GM21390 (cell line): ENCODE data around the gene PAK1.
"Not testable (repeated sequence)": the region's sequence is repeated elsewhere in the genome, so short reads cannot be mapped to it uniquely, and the experiment has no call there.

ENCODE experiments used
- ATAC-seq: cut with Tn5 transposase; IDR thresholded peaks from one replicate; pipeline ENCODE4 v1.9.1; 2021; ENCODE audit not compliant: unreplicated experiment

Gene PAK1

DNA sequence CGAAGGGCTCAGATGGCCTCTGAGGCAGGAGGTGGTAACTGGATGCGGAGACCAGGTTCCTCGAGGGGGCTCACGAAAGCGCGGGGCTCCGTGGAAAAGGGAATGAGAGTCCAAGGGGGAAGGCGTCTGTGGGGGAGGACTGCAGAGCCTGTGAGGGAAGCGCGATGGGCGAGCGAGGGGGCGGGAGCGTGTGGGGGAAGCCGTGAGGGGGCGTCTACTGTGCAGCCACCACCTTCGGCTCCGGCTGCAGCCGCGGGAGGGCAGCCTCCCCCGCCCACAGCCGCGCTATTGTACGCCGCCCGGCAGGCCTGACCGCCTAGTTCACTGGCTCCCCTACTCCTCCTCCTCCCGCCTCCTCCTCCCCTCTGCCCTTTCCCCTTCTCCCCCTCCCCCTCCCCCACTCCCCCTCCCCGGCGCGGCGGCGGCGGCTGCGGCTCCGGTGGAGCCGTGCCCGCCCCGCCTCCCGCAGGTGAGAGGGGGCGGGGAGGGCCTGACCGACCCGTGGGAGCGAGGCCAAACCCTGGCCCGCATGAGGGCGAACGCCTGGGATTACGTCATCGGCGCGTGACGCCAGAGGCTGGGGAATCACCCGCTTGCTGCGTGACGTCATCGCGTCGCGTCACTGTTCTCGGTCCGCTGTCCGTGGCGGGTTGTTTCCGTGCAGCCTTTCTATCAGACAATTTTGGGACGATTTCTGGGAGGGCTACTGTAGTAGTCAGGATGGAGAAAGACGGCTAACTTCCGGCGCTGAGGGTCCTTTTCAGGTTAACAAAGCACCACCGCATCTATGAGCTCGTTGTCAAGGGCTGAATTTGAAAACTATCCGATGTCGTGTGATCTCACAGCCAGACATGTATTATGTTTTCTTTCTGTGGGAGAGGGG is at the start of gene PAK1:
Gene PAK1 (minus strand): TSS at position 294 of the 883 bp plus-strand sequence. CDS start 81,574 bp downstream, outside the sequence.
- peak; percentile 63 for ATAC-seq

DNA sequence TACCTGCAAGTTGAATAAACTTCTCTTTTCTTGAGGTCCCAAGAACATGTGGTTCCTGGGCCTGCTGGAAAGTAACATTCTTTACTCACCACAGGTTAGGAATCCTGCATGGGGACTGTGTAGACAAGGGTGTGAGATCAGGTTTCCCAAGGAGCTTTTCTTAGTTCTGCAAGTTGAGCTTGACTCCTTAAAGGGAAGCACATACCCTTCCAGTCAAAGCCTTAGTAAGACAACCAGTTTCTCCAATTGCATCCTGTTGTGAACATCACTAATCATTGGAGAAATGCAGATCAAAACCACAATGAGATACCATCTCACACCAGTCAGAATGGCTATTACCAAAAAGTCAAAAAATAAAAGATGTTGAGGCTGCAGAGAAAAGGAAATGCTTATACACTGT is 48.3 kb upstream of the PAK1 start:
- no peak for ATAC-seq

DNA sequence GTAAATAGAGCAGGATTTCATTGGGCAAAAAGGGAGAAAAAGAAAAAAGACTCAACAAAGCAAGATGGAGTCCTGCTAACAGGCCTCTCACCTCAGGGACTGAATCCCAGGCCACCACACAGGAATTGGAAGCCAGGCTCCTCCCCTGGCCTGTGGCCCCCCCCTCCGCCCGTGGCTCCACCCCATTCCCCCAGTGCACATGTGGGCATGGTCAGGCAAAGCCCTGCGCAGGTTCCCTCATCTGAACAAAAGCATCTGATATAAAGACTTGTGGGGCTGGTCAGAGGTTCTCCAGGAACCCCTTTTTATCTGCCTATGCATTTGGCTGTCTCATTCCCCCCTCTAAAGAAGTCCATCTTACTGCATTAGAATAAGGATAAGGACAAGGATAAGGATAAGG is 46.0 kb upstream of the PAK1 start:
- no peak for ATAC-seq

DNA sequence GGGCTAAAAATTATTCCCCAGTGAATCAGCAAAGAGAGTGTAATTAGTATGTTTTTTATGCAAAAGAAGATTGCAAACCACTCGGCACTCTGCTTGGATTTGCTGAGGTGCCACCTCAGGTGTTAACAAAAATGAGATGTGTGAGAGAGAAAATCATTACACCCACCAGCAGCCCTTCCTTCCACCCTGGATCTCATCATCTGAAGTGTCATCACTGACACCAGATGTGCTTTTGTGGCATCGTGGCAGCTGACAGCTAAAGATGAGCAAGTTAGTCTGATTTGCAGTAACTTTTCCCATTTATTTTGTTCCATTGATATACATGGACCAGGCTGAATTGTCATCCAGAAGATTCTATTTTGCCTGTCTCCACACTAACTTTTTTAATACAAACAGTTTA is 44.6 kb upstream of the PAK1 start:
- ATAC-seq: no peak

DNA sequence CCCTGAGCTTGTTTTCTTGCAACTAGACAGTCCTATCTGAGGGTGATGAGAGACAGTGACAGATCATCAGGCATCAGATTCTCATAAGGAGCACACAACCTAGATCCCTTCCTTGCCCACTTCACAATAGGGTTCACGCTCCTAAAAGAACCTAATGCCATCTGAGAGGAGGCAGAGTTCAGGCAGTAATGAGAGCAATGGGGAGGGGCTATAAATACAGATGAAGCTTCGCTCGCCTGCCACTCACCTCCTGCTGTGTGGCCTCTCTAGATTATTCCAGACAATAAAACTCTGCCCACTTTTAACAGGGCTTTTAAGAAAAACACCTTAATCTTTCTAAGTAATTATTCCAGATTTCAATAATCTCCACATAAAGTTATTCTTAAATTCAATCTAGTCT is 43.9 kb upstream of the PAK1 start:
- no peak for ATAC-seq

DNA sequence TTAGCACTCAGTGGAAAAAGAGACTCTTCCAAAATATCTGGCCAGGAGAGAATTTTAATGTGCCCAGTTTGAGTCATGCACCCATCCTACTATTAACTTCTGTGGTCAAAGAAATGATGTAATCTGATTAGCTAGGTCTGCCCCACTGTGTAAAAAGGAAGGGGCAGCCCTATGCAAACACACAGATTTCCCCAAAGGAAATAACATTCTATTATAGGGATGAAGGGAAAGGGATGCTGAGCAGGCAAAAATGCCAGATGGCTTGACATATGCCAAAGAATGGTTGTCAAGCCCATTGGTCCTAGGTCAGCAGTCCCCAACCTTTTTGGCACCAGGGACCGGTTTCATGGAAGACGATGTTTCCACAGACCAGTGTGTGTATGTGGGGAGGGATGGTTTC is 43.3 kb upstream of the PAK1 start:
- no peak for ATAC-seq

DNA sequence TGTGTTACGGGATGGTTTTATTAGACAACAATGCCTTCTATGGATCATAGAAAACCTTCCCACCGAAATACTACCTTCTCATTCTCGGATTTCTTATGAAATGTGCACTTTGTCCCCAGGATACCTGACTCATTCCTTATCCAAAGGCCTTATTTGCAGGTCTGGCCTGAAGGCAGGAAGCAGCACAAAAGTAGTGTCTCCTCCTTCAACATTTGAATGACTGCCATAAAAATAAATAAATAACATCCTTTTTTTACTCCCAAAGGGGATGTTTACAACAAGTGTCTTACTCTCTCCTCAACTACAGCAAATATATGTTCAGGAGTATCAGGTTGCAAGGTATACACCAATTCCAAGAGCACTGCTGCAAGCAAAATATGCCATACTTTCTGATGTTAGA is 41.6 kb upstream of the PAK1 start:
- no peak for ATAC-seq

DNA sequence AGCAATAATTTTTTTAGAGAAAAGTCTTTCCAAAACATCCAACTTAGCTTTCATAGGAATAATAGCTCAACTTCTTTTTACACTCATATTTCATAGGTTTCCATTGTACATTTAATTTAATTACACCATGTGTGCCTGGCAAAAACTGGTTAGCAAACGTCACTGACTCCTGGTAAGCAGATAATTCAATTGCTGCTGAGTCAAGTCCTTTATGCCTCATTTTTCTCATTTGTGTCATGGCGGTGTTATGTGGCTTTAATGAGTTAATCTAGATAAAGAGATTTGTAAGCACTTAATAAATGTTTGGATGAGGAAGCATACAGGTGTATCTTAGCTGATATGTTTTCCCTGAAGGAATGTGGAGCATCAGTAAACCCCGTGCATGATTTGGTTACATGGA is 41.2 kb upstream of the PAK1 start:
- ATAC-seq: no peak

DNA sequence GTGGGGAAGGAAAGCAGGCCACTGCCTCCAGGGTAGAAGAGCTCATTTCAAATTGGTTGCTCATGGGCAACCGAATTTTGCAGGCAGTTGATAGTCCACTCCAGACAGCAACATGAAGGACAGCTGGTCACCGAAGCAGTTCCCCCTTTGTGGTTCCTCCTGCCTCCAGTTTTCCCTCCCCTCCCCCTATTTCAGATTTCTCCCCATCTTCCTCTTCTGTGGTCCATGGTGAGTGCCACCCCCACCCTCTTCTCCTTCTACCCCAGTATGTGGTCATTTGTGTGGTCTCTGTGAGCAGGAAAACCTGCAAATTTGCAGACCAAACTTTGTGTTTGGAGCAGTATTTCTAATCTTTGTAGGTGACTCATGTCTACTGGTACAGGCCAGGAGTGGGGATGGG is 38.2 kb upstream of the PAK1 start:
- ATAC-seq: no peak

DNA sequence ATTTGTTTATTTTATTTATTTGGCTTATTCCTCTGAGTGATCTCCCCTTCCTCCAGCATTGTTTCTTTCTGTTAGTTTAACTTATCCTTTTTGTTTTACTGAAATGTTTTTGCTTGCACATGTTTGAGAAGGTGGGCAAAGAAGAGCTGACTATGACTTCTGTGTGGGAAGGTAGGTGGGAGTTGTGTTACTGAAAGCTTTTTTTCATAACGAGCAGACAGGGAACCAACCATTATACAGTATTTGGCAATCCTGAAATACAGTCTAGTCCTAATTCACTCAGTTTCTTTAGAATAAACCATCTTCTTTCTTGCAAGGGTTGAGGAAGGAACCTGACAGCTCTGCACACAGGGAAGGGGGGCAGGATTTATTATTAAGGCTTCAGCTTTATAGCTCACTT is 37.0 kb upstream of the PAK1 start:
- ATAC-seq: no peak

DNA sequence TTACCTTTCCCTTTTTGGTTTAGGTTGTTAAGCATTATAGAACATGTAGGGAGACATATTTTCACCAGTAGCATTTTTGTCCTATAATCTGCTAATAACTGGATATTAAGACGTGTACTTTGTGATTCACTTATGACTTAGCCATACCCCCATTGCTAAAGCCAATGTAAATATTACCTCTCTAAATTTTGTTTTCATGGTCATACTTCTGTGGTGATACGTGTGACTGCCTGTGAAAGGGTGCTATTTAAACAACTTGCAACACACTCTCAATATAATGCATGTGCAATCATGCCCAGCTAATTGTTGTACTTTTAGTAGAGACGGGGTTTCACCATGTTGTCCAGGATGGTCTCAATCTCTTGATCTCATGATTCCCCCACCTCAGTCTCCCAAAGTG is 36.2 kb upstream of the PAK1 start:
- no peak for ATAC-seq

DNA sequence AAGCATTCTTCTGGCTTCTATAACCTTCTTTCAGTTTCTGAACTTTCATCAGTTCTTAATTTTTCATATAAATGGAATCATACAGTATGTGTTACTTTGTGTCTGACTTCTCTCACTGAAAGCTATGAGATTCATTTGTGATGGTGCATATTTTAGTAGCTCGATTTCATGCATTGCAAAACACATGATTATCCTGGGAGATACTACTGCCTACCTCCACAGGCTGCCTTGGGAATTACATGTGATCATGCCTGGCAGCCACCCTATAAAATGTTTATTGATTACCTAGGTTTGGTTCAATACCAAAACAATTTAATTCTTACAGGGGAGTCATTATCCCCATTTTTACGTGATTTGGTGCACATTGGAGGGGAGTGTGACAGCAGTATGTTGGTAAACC is 34.1 kb upstream of the PAK1 start:
- ATAC-seq: no peak

DNA sequence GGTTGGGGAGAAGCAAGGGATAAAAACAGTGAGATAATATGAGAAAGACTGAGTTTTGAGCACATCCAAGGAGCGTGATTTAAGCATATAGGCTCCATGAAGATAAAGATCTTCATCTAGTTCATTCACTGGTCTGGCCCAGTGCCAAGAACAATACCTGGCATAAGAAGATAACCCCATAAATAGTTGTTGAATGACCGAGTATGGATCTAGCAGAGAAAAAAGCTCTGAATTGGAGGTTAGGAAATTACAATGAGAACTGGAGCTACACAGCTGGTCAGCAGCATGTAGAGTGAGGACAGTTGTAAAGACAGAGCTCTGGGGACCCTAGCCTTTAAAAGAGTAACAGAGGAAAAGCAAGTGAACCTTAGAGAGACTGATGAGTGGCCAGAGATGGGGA is 33.0 kb upstream of the PAK1 start:
- no peak for ATAC-seq

DNA sequence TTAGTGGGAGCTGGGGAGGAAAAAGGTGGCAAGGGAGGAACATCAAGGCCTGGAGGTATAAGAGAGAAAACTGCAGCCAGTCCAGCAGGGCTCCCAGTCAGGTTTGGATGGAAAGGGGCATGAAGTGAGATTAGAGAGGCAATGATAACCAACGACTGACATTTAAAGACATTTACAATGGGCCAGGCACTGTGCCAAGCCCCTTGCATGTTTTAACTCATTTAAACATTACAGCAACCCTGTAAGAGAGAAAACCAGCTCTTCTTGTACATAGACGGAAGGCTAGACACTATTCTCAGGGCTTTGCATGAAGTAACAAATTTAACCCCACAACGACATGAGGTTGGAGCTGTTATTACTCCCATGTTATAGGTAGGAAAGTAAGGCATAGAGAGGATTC is 32.1 kb upstream of the PAK1 start:
- no peak for ATAC-seq

DNA sequence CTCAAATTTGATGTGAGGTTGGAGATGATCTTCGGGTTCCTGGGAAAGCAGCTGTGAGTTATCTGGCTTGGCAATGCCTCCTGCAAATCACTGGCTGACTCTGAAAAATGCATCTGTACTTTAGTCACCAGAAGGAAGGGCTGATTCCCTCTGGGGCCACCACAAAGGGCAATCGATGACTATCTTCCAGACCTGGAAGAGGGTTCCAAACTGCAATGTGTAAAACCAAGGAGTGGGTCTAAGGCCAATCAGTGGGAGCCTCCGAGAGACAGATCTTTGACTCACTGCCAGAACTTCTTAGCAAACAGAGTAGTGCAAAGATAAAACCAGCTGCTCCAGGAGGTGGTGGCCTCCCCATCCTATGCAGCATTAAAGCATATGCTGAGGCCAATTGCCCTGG is 29.1 kb upstream of the PAK1 start:
- no peak for ATAC-seq

DNA sequence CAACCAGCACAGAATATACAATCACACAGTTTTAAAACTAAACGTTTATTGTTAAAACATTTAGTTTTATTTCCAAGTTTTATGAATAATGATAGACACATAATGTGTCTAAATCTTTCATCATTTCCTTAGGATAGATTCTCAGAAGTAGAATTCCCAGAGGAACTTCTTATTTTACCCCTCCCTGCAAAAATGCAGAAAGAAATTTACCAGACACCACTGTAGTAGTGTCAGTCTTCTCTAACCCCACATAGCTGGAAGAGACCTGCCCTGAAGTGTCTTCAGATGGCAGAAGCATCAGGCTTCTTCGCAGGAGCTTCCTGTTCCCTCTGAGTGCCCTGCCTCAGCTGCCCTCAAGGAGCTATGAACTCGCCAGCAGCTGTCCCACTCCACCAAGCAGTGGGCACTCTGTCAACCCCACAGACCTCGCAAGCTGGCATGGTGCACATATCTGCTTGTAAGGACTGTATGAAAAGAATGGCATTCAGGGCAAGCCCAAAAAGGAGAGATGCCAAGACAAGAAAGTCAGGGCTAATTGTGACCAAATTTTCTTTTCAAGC is 28.5 kb upstream of the PAK1 start:
- ATAC-seq: no peak

DNA sequence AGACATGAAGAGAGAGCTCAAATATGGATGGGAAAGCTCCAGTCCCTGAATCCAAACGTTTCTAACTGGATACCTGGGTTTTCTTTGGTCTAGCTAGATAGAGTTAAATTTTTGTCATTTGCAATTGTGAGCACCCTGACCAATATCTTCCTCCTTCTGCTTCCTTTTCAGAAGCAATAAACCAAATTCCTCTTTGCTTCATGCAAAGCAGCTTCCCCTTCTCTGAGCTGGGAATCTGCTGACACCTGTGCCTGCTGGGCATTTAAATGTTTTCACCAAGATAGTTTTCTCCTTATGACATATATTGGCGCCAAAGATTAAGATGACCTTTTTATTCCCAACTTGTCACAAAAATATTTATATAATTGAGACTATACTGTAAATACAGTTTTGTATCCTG is 27.9 kb upstream of the PAK1 start:
- ATAC-seq: no peak

DNA sequence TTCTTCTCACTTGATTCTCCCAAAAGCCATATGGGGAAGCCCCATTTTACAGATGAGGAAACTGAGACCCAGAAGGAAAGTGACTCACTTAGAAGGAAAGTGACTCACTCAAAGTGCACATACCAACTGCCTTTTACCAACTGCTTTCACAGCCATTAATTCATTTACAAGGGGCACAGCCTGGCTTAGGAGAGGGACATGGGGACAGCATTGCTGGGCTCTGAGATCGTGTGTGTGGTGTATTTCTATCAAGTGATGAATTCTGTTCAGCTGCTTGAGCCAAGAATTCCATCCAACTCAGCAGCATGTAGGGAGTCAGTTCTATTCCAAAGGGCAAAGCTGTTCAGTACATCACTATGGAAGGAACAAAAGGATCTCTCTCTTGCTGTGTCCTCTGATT is 23.5 kb upstream of the PAK1 start:
- ATAC-seq: no peak

DNA sequence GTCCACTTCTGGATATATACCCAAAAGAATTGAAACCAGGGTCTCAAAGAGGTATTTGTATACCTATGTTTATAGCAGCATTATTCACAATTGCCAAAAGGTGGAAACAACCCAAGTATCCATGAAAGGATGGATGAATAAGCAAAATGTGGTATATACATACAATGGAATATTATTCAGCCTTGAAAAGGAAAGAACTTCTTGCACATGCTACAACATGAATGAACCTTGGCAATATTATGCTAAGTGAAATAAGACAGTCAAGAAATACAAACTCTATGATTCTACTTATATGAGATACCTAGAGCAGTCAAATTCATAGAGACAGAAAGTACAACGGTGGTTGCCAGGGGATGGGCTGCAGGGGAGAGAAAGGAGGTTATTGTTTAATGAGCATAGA is 21.6 kb upstream of the PAK1 start:
- no peak for ATAC-seq

DNA sequence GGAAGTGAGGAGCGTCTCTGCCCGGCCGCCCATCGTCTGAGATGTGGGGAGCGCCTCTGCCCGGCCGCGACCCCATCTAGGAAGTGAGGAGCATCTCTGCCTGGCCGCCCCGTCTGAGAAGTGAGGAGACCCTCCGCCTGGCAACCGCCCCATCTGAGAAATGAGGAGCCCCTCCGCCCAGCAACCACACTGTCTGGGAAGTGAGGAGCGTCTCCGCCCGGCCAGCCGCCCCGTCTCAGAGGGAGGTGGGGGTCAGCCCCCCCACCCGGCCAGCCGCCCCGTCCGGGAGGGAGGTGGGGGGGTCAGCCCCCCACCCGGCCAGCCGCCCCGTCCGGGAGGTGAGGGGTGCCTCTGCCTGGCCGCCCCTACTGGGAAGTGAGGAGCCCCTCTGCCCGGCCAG is 16.1 kb upstream of the PAK1 start:
- not testable (repeated sequence) for ATAC-seq

DNA sequence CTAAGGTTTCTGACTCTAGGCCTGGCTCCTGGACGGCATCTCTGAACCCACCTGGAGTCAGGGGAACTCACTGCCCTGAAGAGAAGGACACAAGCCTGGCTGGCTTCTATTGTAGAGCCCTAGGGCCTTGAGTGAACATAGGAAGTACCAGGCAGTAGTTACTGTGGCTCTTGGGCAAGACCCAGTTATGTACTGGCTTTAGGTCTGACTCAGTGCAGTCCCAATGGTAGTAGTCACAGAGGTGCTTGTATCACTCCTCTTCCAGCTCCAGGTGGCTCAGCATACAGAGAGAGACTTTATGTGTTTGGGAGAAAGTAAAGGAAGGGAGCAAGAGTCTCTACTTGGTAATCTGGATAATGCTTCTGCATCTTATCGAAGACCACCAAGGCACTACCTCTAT is 13.9 kb upstream of the PAK1 start:
- no peak for ATAC-seq

DNA sequence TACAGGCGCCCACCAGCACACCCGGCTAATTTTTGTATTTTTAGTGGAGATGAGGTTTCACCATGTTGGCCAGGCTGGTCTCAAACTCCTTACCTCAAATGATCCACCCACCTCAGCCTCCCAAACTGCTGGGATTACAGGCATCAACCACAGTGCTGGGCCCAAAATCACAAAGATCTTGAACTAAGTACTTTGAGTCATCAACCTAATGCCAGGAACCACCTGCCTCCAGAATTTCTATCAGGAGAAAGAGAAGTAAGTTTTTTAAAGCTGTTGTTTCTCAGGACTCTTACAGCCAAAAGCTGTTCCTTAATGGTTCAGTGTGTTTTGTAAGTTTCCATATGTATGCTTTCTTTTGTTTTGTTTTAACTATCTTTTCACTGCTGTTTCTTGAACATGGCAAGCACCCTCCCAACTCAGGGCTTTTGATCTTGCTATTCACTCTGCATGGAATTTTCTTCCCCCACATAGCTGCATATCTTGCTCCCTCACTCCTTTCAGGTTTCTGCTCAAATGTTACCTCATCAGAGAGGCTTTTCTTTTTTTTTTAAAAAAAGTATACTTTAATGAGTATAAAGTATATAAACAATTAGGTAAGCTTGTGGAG is 6.0 kb upstream of the PAK1 start:
- no peak for ATAC-seq
